HUES48 (cell line): ENCODE measurements around the gene PDZD4.
A peak's percentile ranks its signal among the peaks of the same experiment; 100 is the strongest.

Source experiments
- H3K27ac ChIP-seq: one replicate; pipeline ENCODE4 v1.7.0; 2013; ENCODE audit warnings: low read depth, low read length, inconsistent platforms
- H3K27me3 ChIP-seq: 2 replicates; pipeline ENCODE4 v1.6.1; 2013; ENCODE audit warnings: mild to moderate bottlenecking, low read length; ENCODE audit not compliant: control insufficient read depth, insufficient read depth
- H3K36me3 ChIP-seq: 2 replicates; pipeline ENCODE4 v1.6.1; 2013; ENCODE audit warnings: low read length; ENCODE audit not compliant: control insufficient read depth, insufficient read depth
- H3K4me1 ChIP-seq: 2 replicates; pipeline ENCODE4 v1.6.1; 2013; ENCODE audit warnings: mild to moderate bottlenecking, low read length; ENCODE audit not compliant: control insufficient read depth, insufficient read depth
- H3K4me3 ChIP-seq: 2 replicates; pipeline ENCODE4 v1.5.1; 2013; ENCODE audit warnings: mild to moderate bottlenecking, low read depth, low read length
- H3K9ac ChIP-seq: 2 replicates; pipeline ENCODE4 v1.6.1; 2013; ENCODE audit warnings: mild to moderate bottlenecking, low read depth, low read length, moderate library complexity
- H3K9me3 ChIP-seq: 2 replicates; pipeline ENCODE4 v1.6.1; 2013; ENCODE audit warnings: low read length; ENCODE audit not compliant: control insufficient read depth, insufficient read depth

PDZD4 gene

GRCh38 chrX:153794897-153795816 is 35.2 kb downstream of the PDZD4 start:
- H3K9me3 ChIP-seq = peaks cover 33% of the 10 kb centered on the region
- no peaks in the 10 kb centered on the region for H3K4me1 ChIP-seq
- H3K36me3 ChIP-seq = peaks cover 34% of the 10 kb centered on the region
- H3K27ac ChIP-seq = peak overlapping the region; percentile 80
- H3K27me3 ChIP-seq = no peaks in the 10 kb centered on the region
- peak overlapping the region; percentile 95 for H3K4me3 ChIP-seq
- peak overlapping the region; percentile 75 for H3K9ac ChIP-seq

DNA sequence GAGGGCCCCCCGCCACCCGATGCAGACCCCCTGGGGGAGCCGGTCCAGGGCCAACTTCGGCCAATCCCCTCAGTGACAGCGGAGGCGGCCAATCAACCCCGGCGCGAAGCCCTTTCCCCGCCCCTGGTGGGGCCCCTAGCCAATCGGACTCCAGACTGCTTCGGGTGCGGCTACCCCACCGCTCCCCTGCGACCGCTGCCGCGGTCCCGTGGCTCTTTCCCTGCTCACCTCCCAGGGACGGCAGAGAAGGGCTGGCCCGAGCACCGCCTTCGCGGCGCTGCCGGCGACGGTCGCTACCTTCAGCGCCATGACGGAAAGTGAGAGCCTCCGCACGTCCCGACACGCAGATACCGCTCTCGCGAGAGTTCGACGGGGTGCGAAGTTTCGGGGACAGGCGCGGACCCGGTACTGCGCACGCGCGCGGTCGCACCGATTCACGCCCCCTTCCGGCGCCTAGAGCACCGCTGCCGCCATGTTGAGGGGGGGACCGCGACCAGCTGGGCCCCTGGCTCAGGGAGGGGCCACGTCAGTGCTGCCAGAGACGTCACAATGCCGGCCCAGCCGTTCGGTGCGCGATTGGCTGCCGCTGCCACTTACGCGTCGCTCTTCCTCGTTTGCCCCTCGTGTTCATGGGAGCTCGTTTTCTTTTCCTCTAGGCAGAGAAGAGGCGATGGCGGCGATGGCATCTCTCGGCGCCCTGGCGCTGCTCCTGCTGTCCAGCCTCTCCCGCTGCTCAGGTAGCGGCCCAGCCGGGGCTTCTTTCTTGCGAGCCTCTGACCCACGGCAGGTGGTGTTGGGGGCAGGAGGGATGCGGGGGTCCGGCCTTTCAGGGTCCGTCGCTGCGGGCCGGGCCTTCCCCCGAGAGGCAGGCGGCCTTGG is 36.1 kb downstream of the PDZD4 start, which contains the start of the genes IDH3G and SSR4:
Gene IDH3G (minus strand): TSS at position 358 of the 879 bp plus-strand sequence. CDS start 49 bp downstream, at position 309.
Gene SSR4 (plus strand): TSS at position 651 of the 879 bp plus-strand sequence. CDS start 20 bp downstream, at position 671.
- H3K9ac ChIP-seq = peak within 1 kb of the TSS; percentile 96
- H3K9me3 ChIP-seq = peaks cover 38% of the 10 kb centered on the region
- H3K27me3 ChIP-seq = no peaks in the 10 kb centered on the region
- H3K36me3 ChIP-seq = peaks cover 33% of the 10 kb centered on the region
- H3K4me1 ChIP-seq = no peaks in the 10 kb centered on the region
- H3K27ac ChIP-seq = peak within 1 kb of the TSS; percentile 90
- peak within 1 kb of the TSS; percentile 95 for H3K4me3 ChIP-seq

GRCh38 chrX:153793291-153793690 is 37.1 kb downstream of the PDZD4 start:
- H3K27ac ChIP-seq = peak overlapping the region; percentile 90
- no peaks in the 10 kb centered on the region for H3K4me1 ChIP-seq
- H3K4me3 ChIP-seq = peak overlapping the region; percentile 95
- H3K27me3 ChIP-seq = no peaks in the 10 kb centered on the region
- peak overlapping the region; percentile 24; the same call in 1 of the 2 replicates for H3K9ac ChIP-seq
- H3K36me3 ChIP-seq = peaks cover 28% of the 10 kb centered on the region
- H3K9me3 ChIP-seq = peaks cover 38% of the 10 kb centered on the region

DNA sequence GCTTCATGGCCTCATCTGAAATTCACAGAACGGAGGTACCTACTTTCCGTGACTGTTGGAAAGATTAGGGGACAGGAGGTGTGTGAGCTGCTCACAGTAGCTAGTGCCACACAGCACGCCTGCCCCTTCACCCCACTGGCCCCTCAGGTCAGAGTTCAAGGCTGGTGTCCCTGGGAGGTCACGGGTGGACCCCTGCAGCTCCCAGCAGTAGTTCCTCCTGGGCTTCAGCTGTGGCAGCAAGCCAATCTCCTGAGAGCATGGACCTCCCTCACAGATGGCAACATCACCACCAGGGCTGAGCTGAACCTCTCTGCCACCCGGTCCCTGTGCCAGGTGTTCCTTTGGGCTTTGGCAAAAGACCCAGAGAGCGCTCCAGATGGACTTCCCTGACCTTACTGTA is 38.0 kb downstream of the PDZD4 start:
- Histone ChIP-seq H3K27me3 (no peaks in the 10 kb centered on the region), H3K27ac (no peak overlapping the region), H3K4me3 (no peak overlapping the region), H3K4me1 (no peaks in the 10 kb centered on the region), H3K9ac (no peak overlapping the region), H3K9me3 (peaks cover 34% of the 10 kb centered on the region), H3K36me3 (peaks cover 27% of the 10 kb centered on the region)

DNA sequence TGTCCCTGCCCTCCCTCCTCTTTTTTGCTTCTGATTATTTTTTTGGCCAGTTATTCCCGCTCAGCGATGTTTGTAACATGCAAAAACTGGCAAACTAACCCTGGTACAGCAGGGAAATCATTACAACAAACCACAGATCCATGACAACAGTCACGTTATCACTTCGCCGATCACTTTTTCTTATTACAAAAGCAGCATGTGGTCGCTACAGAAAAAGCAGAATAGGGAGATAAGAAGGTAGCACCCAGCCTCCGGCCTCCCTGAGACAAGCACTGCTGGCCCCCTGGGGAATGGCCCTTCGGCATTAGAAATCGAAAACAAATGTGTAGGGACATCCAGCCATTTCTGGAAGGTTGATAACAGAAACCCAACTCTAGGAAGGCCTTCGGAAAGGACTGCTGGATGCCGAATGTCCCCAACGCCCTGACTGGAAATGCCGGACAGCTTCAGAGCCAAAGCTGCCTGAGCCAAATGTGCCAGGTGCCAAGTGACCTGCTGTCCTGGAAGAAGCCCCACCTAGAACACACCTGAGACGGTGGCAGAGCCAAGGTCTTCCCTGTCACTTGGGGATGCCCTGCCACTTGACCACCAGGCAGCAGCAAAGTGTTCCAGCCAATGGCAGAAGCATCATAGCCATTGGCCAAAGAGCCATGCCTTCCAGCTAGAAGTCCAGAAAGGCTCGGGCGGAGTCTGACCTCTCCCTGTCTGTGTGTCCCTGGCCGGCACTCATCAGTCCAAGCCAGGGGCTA is 39.1 kb downstream of the PDZD4 start:
- H3K36me3 ChIP-seq = peaks cover 19% of the 10 kb centered on the region; the same call in 1 of the 2 replicates

GRCh38 chrX:153789654-153790053 is 40.7 kb downstream of the PDZD4 start:
- Histone ChIP-seq H3K36me3 (peaks cover 23% of the 10 kb centered on the region; the same call in 1 of the 2 replicates), H3K27ac (no peak overlapping the region), H3K4me1 (no peaks in the 10 kb centered on the region), H3K27me3 (no peaks in the 10 kb centered on the region), H3K9ac (no peak overlapping the region), H3K4me3 (no peak overlapping the region), H3K9me3 (peaks cover 27% of the 10 kb centered on the region)

More for the DNA sequence above, 39.1 kb downstream of the PDZD4 start:
- no peaks in the 10 kb centered on the region for H3K4me1 ChIP-seq
- H3K9me3 ChIP-seq = peaks cover 30% of the 10 kb centered on the region
- no peak overlapping the region for H3K4me3 ChIP-seq
- H3K27me3 ChIP-seq = no peaks in the 10 kb centered on the region
- no peak overlapping the region for H3K27ac ChIP-seq
- no peak overlapping the region for H3K9ac ChIP-seq

- H3K27ac ChIP-seq = no peak overlapping the region
- peaks cover 23% of the 10 kb centered on the region; the same call in 1 of the 2 replicates for H3K36me3 ChIP-seq
- no peak overlapping the region for H3K4me3 ChIP-seq
- no peak overlapping the region for H3K9ac ChIP-seq
- no peaks in the 10 kb centered on the region for H3K27me3 ChIP-seq
- H3K9me3 ChIP-seq = peaks cover 30% of the 10 kb centered on the region
- no peaks in the 10 kb centered on the region for H3K4me1 ChIP-seq
These were observed 43.7 kb downstream of the PDZD4 start for GRCh38 chrX:153786669-153787068.

GRCh38 chrX:153784325-153784967 is 45.9 kb downstream of the PDZD4 start:
- H3K27me3 ChIP-seq = no peaks in the 10 kb centered on the region
- no peak overlapping the region for H3K9ac ChIP-seq
- H3K4me1 ChIP-seq = no peaks in the 10 kb centered on the region
- peaks cover 22% of the 10 kb centered on the region for H3K9me3 ChIP-seq
- no peak overlapping the region for H3K27ac ChIP-seq
- H3K4me3 ChIP-seq = no peak overlapping the region
- H3K36me3 ChIP-seq = peaks cover 23% of the 10 kb centered on the region; the same call in 1 of the 2 replicates

DNA sequence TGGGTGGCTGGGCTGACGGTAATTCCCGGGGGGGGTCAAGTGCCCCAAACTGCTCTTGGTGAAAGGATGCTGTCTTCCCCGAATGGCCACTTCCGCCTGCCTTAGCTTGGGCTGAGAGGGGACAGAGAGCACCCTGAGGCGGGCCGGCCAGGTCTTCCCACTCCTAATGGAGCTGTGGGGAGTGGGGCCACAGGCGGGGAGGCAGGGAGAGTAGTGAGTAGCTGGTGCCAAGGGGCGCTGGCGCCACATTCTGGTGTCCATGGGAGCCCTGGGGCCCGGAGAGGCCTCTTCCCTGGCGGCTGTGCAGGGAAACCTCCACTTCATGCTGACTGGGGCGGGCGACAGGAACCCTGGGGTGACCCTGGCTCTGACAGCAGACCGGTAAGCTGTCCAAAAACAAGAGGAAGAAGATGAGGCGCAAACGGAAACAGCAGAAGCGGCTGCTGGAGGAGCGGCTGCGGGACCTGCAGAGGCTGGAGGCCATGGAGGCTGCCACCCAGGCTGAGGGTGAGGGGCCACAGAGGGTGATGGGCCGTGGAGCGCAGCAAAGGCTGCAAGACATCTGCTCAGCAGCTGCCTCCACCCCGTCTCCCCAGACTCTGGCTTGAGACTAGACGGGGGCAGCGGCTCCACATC is 46.8 kb downstream of the PDZD4 start:
- Histone ChIP-seq H3K27ac (no peak overlapping the region), H3K9me3 (peaks cover 17% of the 10 kb centered on the region), H3K27me3 (no peaks in the 10 kb centered on the region), H3K4me3 (no peak overlapping the region), H3K36me3 (peaks cover 18% of the 10 kb centered on the region; the same call in 1 of the 2 replicates), H3K4me1 (no peaks in the 10 kb centered on the region), H3K9ac (no peak overlapping the region)
